Skeletal muscle cell (primary cell): ENCODE data around the gene MELK.

ENCODE experiments used
- DNase-seq: peaks from one replicate; pipeline ENCODE4 v3.0.0-alpha.2; 2010; ENCODE audit warnings: low read depth
- H3K4me3 ChIP-seq: 2 replicates; pipeline ENCODE4 v1.5.1; 2011; ENCODE audit warnings: low read depth, mild to moderate bottlenecking, control low read depth, low read length, moderate library complexity

Gene MELK

DNA sequence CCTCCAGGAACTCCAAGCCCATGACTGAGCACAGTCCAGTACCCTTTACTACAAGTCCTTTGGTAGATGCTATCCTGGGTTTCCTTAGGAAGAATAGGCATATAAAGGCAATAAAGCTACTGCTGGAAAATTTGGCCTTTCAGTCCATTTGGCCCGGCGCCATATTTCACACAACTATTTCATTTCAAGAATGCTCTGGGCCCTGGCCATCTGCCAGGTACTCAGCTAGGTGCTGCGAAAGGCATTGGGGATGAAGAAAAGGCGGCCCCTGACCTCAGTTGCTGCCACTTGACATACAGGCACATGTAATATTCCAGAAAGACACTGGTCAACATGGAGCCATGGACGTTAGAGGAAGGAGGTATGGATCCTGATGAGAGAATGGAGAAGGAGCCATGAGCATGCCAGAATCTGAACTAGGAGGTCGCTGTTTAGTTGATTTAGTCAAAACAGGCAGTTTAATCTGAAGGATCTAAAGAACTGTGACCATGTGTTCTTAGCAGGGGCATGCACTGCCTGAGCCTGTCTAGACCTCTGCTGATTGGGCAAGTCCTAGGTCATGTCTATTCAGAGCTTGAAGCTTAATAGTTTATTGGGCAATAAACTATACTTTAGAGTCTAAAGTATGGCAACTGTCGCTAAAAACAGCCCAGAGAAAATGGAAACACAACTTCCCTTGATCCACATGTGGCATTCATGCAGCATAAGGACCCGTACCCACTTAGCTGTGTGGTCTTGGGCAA, 149.3 kb downstream of the MELK start:
- no peak overlapping the region for H3K4me3 ChIP-seq
- no peak for DNase-seq

DNA sequence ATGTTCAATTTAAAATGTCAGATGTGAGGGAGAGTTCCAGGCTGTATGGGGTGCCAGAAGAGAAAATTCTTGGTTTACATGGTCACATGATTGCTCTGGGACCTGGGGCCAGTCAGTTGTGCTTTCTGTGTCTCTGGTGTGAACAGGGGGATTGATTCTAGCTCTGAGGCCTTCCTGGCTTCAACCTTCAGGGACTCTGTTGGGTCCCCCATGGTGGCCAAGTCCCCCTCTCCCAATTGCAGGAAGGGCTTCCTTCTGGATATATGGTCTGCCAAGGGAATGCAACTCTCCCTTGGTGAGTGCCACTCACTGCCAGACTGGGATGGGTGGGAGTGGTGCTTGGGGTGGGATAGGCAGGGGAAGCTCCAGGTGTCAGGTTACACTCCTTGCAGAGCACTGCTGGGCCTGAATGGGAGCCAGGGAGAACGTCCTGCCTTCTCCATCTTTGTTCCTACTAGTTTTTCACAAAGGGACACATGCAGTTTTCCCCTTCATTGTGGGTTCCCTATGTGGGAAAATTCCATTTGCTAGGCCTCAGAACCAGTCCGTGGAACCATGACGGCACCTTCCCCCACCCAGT, 153.2 kb downstream of the MELK start:
- DNase-seq = no peak

More for the DNA sequence above, 153.2 kb downstream of the MELK start:
- H3K4me3 ChIP-seq = no peak overlapping the region
